Panc1 (cell line): Measurements from ENCODE around the gene RAD9A. TPM values are rescaled to one million over a fixed set of nuclear protein-coding genes. Genes with fewer than 3 reads are reported as not detected.

ENCODE experiments used
- ATAC-seq: fragments of 200-7000 bp; cut with Tn5 transposase; 2 replicates; pipeline ENCODE4 v1.9.1; 2020; ENCODE audit warnings: mild to moderate bottlenecking, moderate library complexity
- BruUV-seq: library from RNA; stranded (reverse); fragments of 400-500 nt; replicated peaks from 2 replicates; lab custom pipeline; 2021; lab: Mats Ljungman, UMichigan
- CTCF ChIA-PET: fragments of 300-600 bp; sonication (Branson Sonifier 250); formaldehyde crosslinking; loops from one replicate; lab custom pipeline; 2022; ENCODE audit warnings: antibody characterized with exemption; lab: Charles Lee
- POLR2A ChIA-PET: fragments of 300-600 bp; sonication (Branson Sonifier 250); formaldehyde crosslinking; loops from one replicate; lab custom pipeline; 2022; ENCODE audit warnings: antibody characterized with exemption; lab: Charles Lee
- DNase-seq: peaks from one replicate; pipeline ENCODE4 v3.0.0-alpha.2; 2010; ENCODE audit warnings: low read depth, low spot score
- H3K27ac ChIP-seq: 2 replicates; pipeline ENCODE4 v1.5.1; 2011; ENCODE audit warnings: mild to moderate bottlenecking, low read length, inconsistent platforms
- H3K27me3 ChIP-seq: fragments of 200-500 bp; sonication (Bioruptor generic); 2 replicates; pipeline ENCODE4 v1.6.0; 2014; ENCODE audit warnings: low read length, inconsistent platforms; ENCODE audit not compliant: control insufficient read depth, insufficient read depth
- H3K36me3 ChIP-seq: fragments of 200-500 bp; sonication (Bioruptor generic); 2 replicates; pipeline ENCODE4 v1.5.1; 2014; ENCODE audit warnings: inconsistent platforms, mild to moderate bottlenecking, low read length, moderate library complexity; ENCODE audit not compliant: control insufficient read depth, insufficient read depth
- H3K4me1 ChIP-seq: 2 replicates; pipeline ENCODE4 v1.5.1; 2011; ENCODE audit warnings: inconsistent platforms, mild to moderate bottlenecking, low read length, moderate library complexity; ENCODE audit not compliant: control insufficient read depth, insufficient read depth
- H3K4me3 ChIP-seq, 2 experiments: 2 replicates each; pipeline ENCODE4 v1.5.1; 2011 to 2012; ENCODE audit warnings: low read depth in 2 of 2, low read length in 2 of 2, mild to moderate bottlenecking in 2 of 2, inconsistent platforms in 1 of 2, moderate library complexity in 1 of 2
- H3K9me3 ChIP-seq: fragments of 200-500 bp; sonication (Bioruptor generic); 2 replicates; pipeline ENCODE4 v1.5.1; 2014; ENCODE audit warnings: low read depth, mild to moderate bottlenecking, inconsistent platforms, low read length, moderate library complexity; ENCODE audit not compliant: control insufficient read depth, insufficient read depth
- POLR2AphosphoS5 ChIP-seq: IDR thresholded peaks from 2 replicates; pipeline ENCODE4 v1.6.1; 2012; ENCODE audit warnings: mild to moderate bottlenecking, low read depth, low read length, moderate library complexity
- REST ChIP-seq, 2 experiments: IDR thresholded peaks; 2 replicates each; pipeline ENCODE4 v1.6.1; 2011 to 2012; ENCODE audit warnings: low read depth in 2 of 2, control low read depth in 1 of 2, low read length in 1 of 2, mild to moderate bottlenecking in 1 of 2, moderate library complexity in 1 of 2; ENCODE audit not compliant: insufficient read depth in 1 of 2
- SIN3A ChIP-seq: IDR thresholded peaks from 2 replicates; pipeline ENCODE4 v1.6.1; 2012; ENCODE audit warnings: low read depth, mild to moderate bottlenecking, low read length, moderate library complexity, borderline replicate concordance; ENCODE audit not compliant: insufficient read depth
- TCF7L2 ChIP-seq: IDR thresholded peaks from 2 replicates; pipeline ENCODE4 v1.6.1; 2011; ENCODE audit warnings: mild to moderate bottlenecking, low read depth, low read length, inconsistent platforms
- in situ Hi-C: cut with HindIII; loops from 2 replicates; pipeline ENCODE4 v1.10.0; 2016; ENCODE audit warnings: low sequenced_read_pairs, low pct_unique_long_range_greater_than_20kb
- intact Hi-C: fragments of 100-400 bp; cut with micrococcal nuclease; formaldehyde crosslinking; loops from one replicate; pipeline ENCODE4 v1.10.0; 2022; ENCODE audit not compliant: unreplicated experiment
- total RNA-seq: library from RNA; stranded (reverse); gene quantifications from one replicate; pipeline ENCODE4 v1.2.1, GENCODE V29; 2021; ENCODE audit not compliant: unreplicated experiment
- TF ChIP-seq, protein P1 (sequence below): fragments of 450-650 bp; IDR thresholded peaks from 2 replicates; pipeline ENCODE4 v1.5.1; 2017; ENCODE audit warnings: mild to moderate bottlenecking

The RAD9A gene
- total RNA-seq, 1 experiment from 2014 or later = 33.1 TPM

DNA sequence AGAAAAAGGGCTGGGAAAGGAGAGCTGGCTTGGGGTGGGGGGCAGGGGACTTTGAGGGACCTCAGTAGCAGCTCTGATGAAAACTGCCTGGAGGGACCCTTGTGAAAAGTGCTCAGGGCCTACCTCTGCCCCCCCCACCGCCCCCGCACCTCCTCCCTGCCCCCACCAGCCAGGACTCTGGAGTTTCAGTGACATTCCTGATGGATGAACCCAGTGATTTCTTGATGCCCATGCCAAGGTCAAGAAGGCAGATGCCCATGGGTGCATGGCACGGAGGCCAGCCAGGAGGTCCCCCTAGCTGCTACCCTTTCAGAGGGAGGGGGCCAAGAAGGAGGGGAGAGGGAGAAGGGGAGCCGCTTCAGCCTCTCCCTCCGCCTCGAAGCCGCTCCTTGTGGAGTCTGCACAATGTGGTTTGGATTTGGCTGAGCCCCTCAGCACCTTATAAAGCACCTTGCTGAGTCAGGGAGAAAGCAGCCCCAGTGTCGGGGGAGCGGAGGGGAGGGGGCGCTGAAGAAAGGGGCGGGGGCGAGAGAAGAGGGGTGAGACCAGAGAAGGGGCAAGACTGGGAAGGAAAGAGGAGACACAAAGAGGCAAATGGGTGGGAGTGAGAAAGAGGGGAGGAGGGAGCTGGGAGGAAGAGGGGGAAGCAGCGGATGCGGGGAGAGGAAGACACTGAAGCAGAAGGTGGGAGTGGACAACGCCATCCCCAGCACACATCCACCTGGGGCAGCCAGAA is 16.3 kb upstream of the RAD9A start:
- no TSS peak for BruUV-seq
- POLR2A ChIA-PET = interaction anchor here (0.6 to 2.2 kb wide), 5 partner anchors 11 to 254 kb away, joined by 3 to 32 read pairs (median 3); partner anchors contain the start of gene POLD4
- Histone ChIP-seq H3K27me3 (no peaks in the 10 kb centered on the region), H3K4me3 (no peak overlapping the region), H3K9me3 (no peaks in the 10 kb centered on the region), H3K27ac (peak overlapping the region; percentile 98), H3K4me1 (peaks cover 71% of the 10 kb centered on the region), H3K36me3 (no peaks in the 10 kb centered on the region; the same call in 1 of the 2 replicates)
- in situ Hi-C loops = no loop called here
- TF ChIP-seq SIN3A = no peak
- no peak for TF ChIP-seq POLR2AphosphoS5
- TF ChIP-seq TCF7L2 = no peak
- no peak for TF ChIP-seq REST (IDR thresholded peaks at IDR 0.05; ENCODE audit: insufficient read depth in 1 of 2, low read depth in 2 of 2, low read length in 1 of 2)
- TF ChIP-seq, protein P1, sequence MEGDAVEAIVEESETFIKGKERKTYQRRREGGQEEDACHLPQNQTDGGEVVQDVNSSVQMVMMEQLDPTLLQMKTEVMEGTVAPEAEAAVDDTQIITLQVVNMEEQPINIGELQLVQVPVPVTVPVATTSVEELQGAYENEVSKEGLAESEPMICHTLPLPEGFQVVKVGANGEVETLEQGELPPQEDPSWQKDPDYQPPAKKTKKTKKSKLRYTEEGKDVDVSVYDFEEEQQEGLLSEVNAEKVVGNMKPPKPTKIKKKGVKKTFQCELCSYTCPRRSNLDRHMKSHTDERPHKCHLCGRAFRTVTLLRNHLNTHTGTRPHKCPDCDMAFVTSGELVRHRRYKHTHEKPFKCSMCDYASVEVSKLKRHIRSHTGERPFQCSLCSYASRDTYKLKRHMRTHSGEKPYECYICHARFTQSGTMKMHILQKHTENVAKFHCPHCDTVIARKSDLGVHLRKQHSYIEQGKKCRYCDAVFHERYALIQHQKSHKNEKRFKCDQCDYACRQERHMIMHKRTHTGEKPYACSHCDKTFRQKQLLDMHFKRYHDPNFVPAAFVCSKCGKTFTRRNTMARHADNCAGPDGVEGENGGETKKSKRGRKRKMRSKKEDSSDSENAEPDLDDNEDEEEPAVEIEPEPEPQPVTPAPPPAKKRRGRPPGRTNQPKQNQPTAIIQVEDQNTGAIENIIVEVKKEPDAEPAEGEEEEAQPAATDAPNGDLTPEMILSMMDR = no peak
- no peak for ATAC-seq
- CTCF ChIA-PET = interaction anchor here (0.7 to 7.7 kb wide), 3 partner anchors 11 to 21 kb away, joined by 4 to 207 read pairs (median 21); partner anchors contain the start of gene POLD4
- DNase-seq = no peak
- intact Hi-C loops = no loop called here

- peak overlapping the region; percentile 80 for H3K27ac ChIP-seq
- in situ Hi-C loops = no loop called here
- CTCF ChIA-PET = interaction anchor here (0.5 to 7.7 kb wide), 3 partner anchors 22 to 169 kb away, joined by 4 to 207 read pairs (median 7); partner anchors contain the start of genes POLD4 and TBC1D10C
- H3K27me3 ChIP-seq = no peaks in the 10 kb centered on the region
- no peaks in the 10 kb centered on the region for H3K9me3 ChIP-seq
- H3K36me3 ChIP-seq = no peaks in the 10 kb centered on the region; the same call in 1 of the 2 replicates
- ATAC-seq (no peak), DNase-seq (no peak)
- intact Hi-C loops = no loop called here
- no TSS peak for BruUV-seq
- POLR2A ChIA-PET = interaction anchor here (0.6 to 1.0 kb wide), 3 partner anchors 10 to 63 kb away, joined by 3 to 4 read pairs (median 3); partner anchors contain the start of gene PPP1CA
- peaks cover 69% of the 10 kb centered on the region for H3K4me1 ChIP-seq
- TF ChIP-seq POLR2AphosphoS5 = no peak
- TF ChIP-seq SIN3A = no peak
- no peak for TF ChIP-seq REST (IDR thresholded peaks at IDR 0.05; ENCODE audit: insufficient read depth in 1 of 2, low read depth in 2 of 2, low read length in 1 of 2)
- TF ChIP-seq, protein P1 = no peak
- TF ChIP-seq TCF7L2 = no peak
- H3K4me3 ChIP-seq = no peak overlapping the region
Observed at GRCh38 chr11:67376063-67376820, 15.5 kb upstream of the RAD9A start.
